Effector CD4-positive, alpha-beta T cell (primary cell): ENCODE results near the gene CA5A.

Experiments used
- DNase-seq: peaks from one replicate; pipeline ENCODE4 v3.0.0-alpha.2; 2020

The CA5A gene

DNA sequence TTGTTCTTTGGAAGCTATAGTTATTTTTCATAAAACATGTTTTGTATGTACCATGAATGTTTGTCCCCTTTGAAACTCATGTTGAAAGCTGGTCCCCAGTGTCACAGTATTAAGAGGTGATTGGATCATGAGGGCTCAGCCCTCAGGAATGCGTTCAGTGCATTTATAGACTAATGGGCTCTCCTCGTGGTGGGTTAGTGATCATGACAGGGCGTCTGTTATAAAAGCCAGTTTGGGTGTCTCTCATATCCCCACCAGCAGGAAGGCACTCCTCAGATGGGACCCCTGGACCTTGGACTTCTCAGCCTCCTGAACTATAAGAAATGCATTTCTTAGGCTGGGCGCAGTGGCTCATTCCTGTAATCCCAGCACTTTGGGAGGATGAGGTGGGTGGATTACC is 25.3 kb upstream of the CA5A start:
- DNase-seq: no peak

DNA sequence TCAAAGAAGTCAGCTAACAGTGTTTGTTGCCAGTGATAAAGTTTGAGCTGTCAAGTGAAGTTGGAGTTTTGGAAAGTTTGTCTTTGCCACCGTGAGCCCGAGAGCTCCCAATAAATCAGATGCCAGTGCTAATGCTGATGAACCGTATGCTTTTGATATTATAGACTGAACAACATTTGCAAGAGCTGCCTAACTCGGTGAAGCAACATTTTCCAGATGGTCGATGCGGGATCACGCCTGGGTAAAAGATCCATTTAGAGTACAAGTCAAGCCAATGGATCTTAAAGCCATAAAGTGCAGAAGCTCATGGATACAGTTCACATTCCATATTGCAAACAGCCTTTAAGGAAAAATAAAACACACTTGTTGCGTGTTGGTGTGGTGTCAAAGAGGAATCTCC is 24.5 kb upstream of the CA5A start:
- no peak for DNase-seq

DNA sequence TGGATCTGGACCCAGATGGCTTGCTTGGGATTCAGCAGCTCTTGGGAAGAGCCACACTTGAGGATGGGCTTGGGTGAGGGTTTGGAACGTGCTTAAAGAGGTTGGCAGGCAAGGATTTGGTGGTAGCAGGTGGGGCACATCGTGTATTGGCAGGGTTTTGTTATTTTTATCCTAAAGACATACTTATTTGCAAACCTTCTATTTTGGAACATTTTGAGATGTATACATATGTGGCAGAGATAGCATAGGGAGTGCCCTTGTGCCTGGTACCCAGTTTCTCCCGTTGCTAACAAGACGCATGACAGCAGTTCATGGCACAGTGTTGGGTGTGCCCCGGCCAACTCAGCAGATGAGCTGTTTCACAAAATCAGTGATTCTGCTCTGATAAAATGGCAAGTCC is 24.0 kb upstream of the CA5A start:
- no peak for DNase-seq

DNA sequence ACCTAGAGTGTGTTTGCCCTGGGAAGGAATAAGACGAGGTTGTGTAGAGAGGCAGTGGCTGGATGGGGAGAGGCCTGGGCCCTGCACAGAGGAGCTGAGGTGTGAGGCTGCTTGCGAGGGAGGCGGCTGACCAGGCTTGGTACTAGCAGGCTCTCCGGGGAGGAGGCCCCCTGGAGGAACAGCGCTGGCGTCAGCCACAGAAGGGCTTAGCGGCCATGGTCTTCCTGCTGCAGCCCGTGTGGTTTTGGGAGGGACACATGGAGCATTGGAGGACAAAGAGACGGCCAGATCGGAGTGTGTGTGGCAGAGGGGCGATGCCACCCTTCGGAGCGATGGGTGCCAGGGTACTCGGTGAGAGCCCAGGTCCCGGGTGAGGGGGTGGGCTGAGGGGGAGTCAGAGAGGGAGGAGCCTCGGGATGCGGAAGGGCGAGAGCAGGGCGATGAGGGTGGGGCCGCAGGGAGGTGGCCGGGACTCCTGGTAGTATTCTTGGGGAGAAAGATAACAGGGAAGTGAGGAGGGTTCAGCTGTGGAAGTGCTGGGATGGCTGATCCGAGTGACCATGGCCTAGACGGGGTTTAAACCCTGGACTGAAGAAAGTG is 23.2 kb upstream of the CA5A start:
- DNase-seq: no peak

DNA sequence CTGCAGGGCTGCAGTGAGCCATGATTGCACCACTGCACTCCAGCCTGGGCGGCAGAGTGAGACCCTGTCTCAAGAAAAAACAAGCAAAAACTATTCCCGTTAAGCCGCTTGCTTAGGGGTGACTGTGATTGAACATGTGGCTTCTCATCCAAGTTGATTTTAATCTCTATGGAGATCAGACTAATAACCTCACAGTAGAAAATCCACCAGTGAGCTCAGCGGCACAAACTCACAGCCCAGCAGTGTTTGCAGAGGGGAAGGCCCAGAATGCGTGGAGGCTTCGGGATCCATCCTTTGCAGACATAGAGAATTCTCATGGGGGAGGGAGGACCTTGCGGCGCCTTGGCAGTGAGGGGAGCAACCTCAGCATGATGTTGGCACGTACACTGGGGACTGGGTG is 22.3 kb upstream of the CA5A start:
- no peak for DNase-seq

DNA sequence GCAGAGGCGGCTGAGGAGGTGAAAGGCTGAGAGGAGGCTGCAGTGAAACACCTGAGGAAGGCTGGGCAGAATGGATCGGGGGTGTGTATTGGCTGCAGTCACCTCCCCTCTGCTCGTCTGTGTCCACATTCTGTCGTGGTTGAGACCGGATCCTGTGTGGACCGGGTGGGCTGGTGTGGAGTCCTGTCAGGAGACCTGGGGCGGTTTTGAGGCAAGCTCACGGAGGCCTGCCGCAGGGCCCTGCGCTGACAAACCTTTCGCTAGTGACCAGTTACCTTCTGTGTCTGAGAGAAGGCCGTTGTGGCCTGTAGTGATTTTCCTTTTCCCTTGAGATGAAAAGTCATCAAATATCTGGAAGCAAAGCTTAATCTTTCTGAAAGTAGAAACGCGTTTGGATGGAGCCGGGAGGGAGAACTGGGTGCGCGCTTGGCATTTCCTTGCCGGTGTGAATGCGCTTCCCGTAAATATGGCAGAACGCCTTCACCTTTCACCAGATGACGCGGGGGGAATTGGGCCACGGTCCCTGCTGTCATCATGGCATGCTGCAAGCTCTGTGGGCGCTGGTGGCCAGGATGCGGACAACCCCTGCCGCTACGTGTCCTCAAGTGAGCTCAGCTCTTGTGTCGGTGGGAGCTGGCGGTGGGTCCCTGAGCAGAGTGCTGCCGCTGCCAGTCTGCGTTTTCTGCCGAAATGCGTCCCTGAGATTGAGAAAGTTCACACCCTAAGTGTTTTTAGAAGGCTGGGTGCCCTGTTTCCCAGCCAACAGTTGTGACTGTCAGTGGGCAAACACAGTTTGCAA is 21.2 kb upstream of the CA5A start:
- DNase-seq: no peak

DNA sequence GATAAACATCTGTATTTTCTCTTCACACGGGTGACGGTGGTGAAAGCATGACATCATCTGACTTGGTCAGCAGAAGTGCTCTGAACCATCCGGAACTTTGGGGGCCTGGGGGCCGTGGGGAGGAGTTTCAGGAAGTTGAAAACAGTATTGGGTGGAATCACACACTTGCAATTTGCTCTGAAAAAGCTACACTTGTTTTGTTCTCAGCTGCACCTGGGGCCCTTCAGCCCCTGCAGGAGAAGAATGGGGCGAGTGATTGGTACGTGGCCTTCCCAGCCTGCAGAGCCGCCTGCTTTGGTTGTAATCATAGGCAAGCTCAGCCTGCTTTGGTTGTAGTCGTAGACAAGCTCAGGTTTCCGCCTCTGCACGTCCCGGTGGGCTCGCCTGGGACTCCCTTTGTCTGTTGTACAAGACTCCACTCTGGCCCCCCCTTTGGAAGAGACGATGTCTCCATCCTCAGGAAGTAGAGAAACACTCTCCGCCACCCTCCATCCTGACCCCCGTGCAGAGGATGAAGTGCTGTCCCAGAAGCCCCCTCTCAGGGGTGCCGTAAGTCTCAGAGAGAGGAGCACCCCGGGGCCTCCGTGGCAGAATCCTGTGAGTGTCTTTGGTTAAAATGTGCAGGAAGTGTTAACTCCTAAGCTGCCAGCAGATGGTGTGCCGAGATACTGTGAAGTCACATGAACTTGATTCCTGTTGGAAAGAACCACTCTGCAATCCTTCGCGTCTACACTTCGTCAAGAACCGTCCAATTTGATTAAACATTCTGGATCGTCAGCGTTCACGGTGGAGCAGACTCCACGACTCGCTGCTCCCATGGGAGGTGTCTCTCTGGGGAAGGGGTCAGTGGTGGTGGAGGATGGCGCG is 20.3 kb upstream of the CA5A start:
- DNase-seq: peak; percentile 73

DNA sequence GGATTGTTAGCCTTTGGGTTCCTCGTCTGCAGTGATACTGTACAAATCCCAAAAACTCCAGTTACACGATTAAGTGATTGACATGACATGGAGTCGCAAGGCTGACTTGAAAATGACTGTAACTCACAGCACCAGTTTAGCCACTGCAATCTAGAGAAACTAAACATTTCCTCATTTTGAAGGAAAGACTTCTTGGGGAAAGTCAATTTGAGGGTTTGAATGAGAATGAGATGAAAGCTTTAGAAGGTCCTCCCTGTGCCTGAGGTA is 19.7 kb upstream of the CA5A start:
- no peak for DNase-seq

DNA sequence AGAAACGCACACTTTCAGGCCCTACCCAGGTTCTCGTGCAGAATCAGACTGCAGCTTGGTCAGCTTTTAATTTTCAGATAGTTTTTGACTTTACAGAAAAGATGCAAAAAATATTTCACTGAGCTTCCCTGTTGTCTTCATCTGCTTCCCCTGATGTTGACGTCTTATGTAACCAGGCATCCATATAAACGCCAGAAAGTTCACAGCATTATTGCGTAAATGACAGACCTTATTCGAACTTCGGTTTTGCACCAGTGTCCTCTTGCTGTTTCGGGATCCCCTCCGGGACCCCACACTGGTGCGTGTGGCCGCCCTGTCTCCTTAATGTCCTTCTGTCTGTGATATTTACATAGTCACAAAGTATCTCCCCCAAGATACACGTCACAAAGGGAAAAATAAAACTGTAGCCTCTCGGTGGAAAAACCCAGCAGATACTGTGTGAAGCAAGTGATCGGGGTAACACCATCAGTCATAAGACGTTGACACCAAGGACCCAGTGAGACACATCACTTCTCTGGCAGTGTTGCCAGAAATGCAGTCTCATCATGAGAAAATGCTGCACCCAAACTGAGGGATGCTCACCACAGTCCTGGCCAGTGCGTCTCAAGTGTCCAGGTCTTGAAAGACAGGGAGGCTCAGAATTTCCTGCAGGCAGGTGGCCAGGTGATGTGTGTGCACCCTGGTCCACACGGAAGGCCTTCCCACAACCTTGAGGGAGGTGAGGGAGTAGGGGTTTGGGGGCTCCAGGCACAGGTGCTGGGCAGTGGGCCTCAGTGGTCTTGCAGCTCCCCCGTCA is 19.2 kb upstream of the CA5A start:
- no peak for DNase-seq

DNA sequence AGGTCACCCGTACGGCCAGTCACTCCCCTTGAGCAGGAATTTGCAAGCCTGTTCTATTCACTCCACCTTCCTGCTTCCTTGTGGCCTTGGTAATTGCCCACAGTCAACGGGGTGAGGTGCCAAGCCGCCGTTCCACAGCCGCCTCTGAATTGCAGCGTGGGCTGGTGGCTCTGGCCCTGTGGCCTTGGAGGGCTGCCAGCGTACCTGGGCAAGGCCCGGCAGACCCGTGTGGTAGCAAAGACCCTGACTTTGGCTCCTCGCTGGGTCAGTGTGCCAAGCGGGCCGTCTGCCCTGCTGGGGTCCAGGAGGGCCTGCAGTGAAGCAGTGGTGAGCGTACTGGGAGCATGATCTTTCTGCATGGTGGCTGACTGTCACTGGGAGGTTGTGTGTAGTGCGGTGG is 18.5 kb upstream of the CA5A start:
- no peak for DNase-seq

DNA sequence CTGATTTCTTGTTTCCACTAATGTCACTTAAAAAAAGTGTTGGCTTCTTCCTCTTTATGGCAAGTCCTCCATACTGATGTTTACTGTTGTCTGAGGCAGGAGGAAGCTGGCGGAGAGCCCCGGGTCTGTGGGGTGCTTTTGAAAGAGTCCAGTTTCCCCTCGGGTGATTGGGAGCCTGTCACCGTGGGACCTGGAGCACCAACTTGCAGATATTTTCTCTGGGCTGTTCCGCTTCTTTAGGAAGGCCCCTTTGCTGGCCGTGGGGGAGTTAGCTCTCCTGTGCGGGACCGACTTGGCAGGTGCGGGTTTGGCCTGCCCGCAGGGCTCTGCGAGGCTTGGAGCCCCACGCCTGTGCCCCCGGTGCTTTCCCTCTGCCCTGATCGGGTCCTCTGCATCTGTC is 18.0 kb upstream of the CA5A start:
- no peak for DNase-seq

DNA sequence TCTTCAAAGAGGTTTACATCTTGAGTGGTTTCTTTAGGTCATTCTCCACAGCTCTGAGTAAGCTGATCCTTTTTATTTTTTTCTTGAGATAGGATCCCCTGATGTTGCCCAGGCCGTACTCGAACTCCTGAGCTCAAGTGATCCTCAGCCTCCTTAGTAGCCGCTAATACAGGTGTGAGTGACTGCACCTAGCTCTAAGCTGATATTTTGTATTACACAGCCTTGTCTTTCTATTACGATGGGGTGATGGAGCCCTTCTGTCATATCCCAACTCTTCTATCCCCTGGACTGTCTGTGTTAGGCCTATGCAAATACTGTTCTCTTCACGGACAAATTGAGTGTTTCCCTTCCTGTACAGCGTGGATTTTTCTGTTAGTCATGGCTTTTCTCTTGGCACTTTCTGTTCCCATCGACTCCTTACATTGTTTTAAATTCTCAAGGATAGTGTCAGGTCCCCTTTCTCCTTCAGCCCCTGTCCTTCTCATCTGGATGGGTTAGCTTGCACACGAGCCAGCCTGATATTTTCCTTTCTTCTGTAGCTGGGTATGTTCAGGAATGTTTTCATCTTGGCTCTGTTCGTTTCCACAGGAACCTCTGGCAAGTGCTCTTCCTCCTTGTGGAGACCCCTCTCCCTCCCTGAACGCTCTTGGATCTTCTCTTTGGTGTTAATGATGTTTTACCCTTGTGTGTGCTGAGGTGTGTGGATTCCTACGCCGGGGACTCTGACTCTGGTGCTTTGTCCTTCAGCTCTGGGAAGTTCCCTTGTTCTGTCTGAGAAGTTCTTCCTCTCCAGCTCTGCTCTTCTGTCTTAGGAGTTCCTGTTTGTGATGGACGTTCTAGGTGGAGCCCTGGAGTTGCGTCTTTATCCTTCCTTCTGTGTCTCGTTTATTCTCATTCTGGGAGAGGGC is 17.2 kb upstream of the CA5A start:
- DNase-seq: no peak

DNA sequence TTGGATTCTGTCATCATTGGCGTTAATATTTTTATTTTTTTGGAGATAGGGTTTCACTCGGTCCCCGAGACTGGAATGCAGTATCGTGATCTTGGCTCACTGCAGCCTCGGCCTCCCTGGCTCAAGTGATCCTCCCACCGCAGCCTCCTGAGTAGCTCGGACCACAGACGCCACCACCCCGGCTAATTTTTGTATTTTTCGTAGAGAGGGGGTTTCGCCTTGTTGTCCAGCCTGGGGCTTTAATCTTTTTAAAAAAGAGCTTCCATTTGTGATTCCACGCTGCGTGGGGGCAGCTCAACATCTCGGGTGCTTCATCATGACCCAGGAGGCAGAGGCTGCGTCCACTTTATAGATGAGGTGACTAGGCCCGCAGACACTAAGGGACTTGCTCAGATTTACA is 16.4 kb upstream of the CA5A start:
- DNase-seq: no peak

DNA sequence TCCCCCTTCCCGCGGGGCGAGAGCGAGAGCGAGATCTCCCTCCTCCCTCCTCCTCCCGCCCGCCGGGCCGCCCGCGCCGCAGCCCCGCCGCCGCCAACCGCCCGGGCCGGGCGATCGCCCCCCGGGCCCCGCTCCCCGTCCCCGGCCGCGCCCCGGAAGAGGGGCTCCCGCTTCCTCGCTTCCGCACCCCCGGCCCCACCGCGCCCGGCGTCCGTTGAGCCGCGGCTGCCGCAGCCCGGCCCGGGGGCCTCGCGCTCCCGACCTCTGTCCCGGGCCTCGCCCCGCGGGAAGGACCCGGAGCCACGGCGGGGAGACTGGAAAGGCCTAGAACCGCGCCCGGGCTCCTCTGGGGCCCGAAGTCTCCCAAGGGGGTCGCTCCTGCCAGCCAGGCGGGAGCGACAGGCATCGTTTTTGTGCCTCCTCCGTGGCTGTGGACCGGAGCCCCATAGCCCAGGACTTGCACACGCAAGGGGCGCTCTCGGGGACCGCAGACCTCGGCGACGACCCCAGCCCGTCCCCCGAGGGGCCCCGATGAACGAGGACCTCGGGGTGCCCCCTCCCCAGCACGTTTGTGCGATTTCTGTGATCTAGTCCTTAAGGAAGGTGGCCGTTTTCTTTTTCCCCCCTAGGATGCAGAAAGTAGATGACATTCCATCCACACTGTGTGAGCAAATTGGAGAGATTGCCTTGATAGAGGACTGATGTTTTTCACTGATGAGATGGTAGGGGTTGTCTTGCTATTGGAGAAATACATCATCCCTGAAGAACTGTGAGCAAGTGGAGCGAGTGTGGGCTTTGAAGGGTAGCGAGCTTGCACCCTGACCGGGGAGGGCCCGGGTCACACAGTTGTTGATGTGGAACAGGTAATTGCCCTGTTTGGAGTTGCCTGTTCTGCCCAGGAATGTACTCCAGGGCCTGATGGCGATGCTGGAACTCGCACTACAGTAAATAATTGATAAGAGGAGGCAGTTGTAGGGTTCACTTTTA is 15.5 kb upstream of the CA5A start:
- DNase-seq: no peak

DNA sequence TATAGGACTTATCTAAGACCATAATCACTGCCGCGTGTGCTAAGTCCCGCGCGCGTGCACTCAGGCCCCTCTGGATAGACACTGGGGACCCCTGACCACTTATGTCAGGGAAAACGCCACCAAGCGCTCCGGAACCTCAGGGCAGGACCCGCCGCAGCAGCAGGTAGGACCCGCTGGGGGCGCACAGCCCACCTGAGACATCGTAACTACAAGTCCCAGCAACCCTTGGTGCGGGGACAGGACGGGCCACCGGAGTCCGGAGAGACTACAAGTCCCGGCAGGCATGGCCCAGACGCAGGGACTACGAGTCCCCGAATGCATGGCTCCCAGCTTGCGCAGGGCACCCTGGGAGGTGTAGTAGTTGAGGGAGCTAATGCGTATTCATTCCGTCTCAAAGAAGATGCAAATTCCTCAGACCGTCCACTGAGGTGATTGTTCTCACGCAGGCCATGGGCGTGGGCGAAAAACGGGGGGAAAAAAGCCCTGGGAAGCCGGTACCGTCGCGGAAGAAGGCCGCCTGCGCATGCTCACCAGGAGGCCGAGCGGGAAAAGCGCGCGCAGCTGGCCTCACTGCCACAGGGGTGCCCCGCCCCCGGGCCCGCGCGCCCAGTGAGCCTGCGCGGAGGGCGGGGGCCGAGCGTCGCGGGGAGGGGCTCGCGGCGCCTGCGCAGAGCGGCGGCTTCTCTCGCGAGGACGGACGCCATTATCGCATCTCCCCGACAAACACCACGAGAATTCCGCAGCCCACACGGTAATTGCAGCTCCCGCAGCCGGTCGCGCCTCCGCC is 14.6 kb upstream of the CA5A start, which contains the start of gene BANP:
TSS of gene BANP (plus strand) at position 670 of the 787 bp plus-strand sequence. CDS start 23,682 bp downstream, outside the sequence.
- peak; percentile 98 for DNase-seq

DNA sequence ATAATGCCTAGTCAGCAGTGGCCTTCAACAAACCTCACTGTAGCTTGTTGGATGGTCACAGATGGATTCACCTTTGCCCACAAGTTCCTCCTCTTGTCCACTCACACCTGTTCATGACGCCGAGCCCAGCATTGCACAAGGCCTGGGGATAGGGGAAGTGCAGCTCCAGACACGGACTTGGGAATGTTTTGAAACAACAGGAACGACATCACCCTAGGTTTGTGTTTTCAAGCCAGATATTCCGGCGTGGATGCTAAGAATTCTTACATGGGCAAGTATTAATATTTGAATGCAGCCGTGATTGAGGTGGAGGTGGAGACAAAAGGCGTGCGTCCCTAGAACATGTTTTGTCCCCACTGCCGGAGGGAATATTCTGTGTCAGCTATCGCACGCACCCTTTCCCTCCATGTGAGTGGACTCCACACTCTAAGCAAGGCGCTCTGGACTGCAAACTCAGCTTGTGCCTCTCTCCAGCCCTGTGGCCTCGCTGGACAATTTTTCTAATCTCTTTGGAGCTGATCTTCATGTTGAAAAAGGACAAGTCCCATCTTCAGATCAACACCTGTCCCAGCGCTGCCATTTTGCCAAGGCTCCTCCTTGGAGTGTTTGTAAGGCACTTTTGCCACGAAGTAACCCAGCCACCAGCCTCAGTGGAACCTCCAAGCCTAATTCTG is 12.9 kb upstream of the CA5A start:
- no peak for DNase-seq

DNA sequence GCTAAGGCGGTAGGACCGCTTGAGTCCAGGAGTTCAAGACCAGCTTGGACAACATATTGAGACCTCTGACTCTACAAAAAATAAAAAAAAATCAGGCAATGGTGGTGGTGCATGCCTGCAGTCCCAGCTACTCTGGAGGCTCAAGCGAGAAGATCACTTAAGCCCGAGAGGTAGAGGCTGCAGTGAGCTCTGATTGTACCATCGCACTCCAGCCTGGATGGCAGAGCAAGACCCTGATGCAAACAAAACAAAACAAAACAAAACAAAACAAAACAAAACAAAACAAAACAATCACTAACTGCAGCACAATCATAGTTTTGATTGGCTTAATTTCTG is 12.4 kb upstream of the CA5A start:
- no peak for DNase-seq

DNA sequence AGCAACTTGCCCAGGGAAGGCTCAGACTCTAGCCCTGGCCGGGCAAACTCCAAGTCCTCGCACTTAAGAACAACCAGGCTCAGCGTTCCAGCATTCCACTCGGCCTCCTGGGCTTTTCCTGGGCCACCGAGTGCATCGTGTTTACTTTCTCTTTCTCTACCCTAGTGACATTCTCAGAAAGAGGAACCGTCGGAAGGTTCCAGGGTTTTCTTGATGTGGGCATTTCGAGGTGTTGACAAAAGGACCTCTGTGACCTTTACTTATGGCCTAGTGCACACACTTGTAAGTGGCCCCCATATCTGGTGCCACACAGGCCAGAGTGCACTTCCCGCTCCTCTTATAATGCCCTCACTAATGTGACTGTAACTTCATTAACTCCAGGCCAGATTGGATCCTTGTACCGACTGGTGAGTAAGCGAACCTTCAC is 11.8 kb upstream of the CA5A start:
- no peak for DNase-seq

DNA sequence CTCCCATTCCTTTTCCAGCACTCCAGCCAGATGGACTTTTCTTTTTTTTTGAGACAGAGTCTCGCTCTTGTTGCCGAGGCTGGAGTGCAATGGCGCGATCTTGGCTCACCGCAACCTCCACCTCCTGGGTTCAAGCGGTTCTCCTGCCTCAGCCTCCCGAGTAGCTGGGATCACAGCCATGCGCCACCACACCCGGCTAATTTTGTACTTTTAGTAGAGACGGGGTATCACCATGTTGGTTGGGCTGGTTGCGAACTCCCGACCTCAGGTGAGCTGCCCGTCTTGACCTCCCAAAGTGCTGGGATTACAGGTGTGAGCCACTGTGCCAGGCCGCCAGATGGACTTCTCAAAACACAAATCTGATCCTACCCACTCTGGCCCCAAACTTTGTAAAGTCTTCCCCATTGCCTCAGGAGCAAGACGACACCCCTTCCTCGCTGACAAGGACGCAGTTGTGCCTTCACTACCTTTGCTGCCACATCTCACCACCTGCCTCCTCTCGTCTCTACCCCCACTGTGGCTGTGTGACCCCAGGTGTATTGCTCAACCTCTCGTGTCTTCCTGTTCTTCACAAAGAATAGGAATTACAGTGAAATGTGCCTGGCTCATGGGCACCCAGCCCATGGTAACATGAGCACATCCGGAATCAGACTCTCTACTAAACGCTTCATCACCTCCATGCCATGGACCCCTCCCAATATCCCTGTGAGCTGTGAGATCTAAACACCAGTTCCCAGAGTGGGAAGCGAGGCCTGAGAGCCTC is 11.2 kb upstream of the CA5A start:
- no peak for DNase-seq
